H1 (cell line): ENCODE measurements around the gene SMCO1. TPM values are rescaled to one million over a fixed set of nuclear protein-coding genes. Genes with fewer than 3 reads are reported as not detected.
A peak's percentile ranks its signal among the peaks of the same experiment; 100 is the strongest.

Experiments
- CBX5 ChIP-seq: fragments of 300-800, 300-1000 bp; sonication (generic); IDR thresholded peaks from 2 replicates; pipeline ENCODE4 v1.7.1; 2016; ENCODE audit warnings: antibody characterized with exemption, low read length, low read depth
- CBX8 ChIP-seq: fragments of 300-800, 300-1000 bp; sonication (generic); IDR thresholded peaks from 2 replicates; pipeline ENCODE4 v1.7.1; 2016; ENCODE audit warnings: low read depth, low read length, borderline replicate concordance
- CTBP2 ChIP-seq: IDR thresholded peaks from 2 replicates; pipeline ENCODE4 v1.7.0; 2011; ENCODE audit warnings: borderline replicate concordance, mild to moderate bottlenecking, moderate library complexity, mixed read lengths, low read length; ENCODE audit not compliant: insufficient read depth, insufficient read length
- E2F6 ChIP-seq: IDR thresholded peaks from 2 replicates; pipeline ENCODE4 v1.6.1; 2012; ENCODE audit warnings: inconsistent platforms
- EGR1 ChIP-seq: IDR thresholded peaks from 2 replicates; pipeline ENCODE4 v1.6.1; 2011; ENCODE audit warnings: low read depth, low read length, borderline replicate concordance
- JUN ChIP-seq: IDR thresholded peaks from 2 replicates; pipeline ENCODE4 v1.6.1; 2011; ENCODE audit warnings: low read depth, mild to moderate bottlenecking, improper control_type of control experiment, low read length
- NANOG ChIP-seq: IDR thresholded peaks from 2 replicates; pipeline ENCODE4 v1.6.1; 2011; ENCODE audit warnings: low read length, low read depth, mild to moderate bottlenecking, inconsistent platforms; ENCODE audit not compliant: insufficient read depth, poor library complexity, severe bottlenecking
- NRF1 ChIP-seq: IDR thresholded peaks from 2 replicates; pipeline ENCODE4 v1.6.1; 2011; ENCODE audit warnings: mild to moderate bottlenecking, low read depth, low read length, improper control_type of control experiment
- POU5F1 ChIP-seq: IDR thresholded peaks from 2 replicates; pipeline ENCODE4 v1.6.1; 2011; ENCODE audit warnings: low read depth, mild to moderate bottlenecking, low read length, moderate library complexity
- RBBP5 ChIP-seq: IDR thresholded peaks from 2 replicates; pipeline ENCODE4 v1.7.1; 2012; ENCODE audit warnings: low read depth, mild to moderate bottlenecking, inconsistent platforms, low read length, moderate library complexity, borderline replicate concordance
- RXRA ChIP-seq: IDR thresholded peaks from 2 replicates; pipeline ENCODE4 v1.6.1; 2011; ENCODE audit warnings: low read depth, mild to moderate bottlenecking, low read length, moderate library complexity; ENCODE audit not compliant: insufficient read depth
- SIRT6 ChIP-seq: IDR thresholded peaks from one replicate; pipeline ENCODE4 v1.7.1; 2012; ENCODE audit warnings: low read length, inconsistent platforms
- SP1 ChIP-seq: IDR thresholded peaks from 2 replicates; pipeline ENCODE4 v1.6.1; 2011; ENCODE audit warnings: low read depth, low read length
- SP4 ChIP-seq: IDR thresholded peaks from 2 replicates; pipeline ENCODE4 v1.6.1; 2012; ENCODE audit warnings: low read length, inconsistent platforms
- SUZ12 ChIP-seq: fragments of 200-600 bp; sonication (generic); IDR thresholded peaks from 2 replicates; pipeline ENCODE4 v1.6.1; 2012; ENCODE audit warnings: mild to moderate bottlenecking, inconsistent platforms, low read length, moderate library complexity, mixed read lengths
- TAF1 ChIP-seq: IDR thresholded peaks from 2 replicates; pipeline ENCODE4 v1.6.1; 2011; ENCODE audit warnings: mild to moderate bottlenecking, low read depth, low read length
- YY1 ChIP-seq: IDR thresholded peaks from 2 replicates; pipeline ENCODE4 v1.6.1; 2011; ENCODE audit warnings: low read depth, mild to moderate bottlenecking, low read length
- polyA plus RNA-seq, 7 experiments: library from polyadenylated mRNA; depleted of rRNA in 3 of 7; stranded (reverse) in 5 of 7; unstranded in 2 of 7; fragments of >200 nt in 5 of 7; fragments of 200-250 nt in 2 of 7; gene quantifications; 1 replicate in 5 of 7; 2 replicates in 1 of 7; 4 replicates in 1 of 7; pipeline versions ENCODE4 v1.2.1 to v1.2.3, GENCODE V29; 2011 to 2013; ENCODE audit warnings: missing spikeins in 2 of 7, mixed read lengths in 2 of 7
- total RNA-seq: library from RNA; stranded (reverse); fragmentation: NEBNext Ultra II Directional; extraction: Animal tissue kit (Norgen Biotek cat#: 25700); gene quantifications from 2 replicates; pipeline ENCODE4 v1.2.1, GENCODE V29; 2021
- TF ChIP-seq, protein P1 (sequence below), 3 experiments: IDR thresholded peaks; 1 replicate in 2 of 3; 2 replicates in 1 of 3; pipeline versions ENCODE4 v1.5.1 to v1.6.1; 2011; ENCODE audit warnings: low read length in 3 of 3, mild to moderate bottlenecking in 3 of 3, inconsistent platforms in 2 of 3, low read depth in 1 of 3, moderate library complexity in 1 of 3; ENCODE audit not compliant: insufficient read depth in 1 of 3; ENCODE audit errors: control extremely low read depth in 1 of 3

SMCO1 gene
- total and polyA plus RNA-seq, 2 of the 8 experiments (the other 6 are each of a cell fraction or from before 2014, with no cell fraction given), result 0.03 TPM; not detected in 1

GRCh38 chr3:196533260-196533681 is 18.1 kb upstream of the SMCO1 start (continued):
- TF ChIP-seq NANOG, result peak; percentile 58
- TF ChIP-seq YY1, result no peak
- no peak for TF ChIP-seq JUN
- no peak for TF ChIP-seq CBX5
- TF ChIP-seq RBBP5, result no peak
- TF ChIP-seq CBX8, result no peak
- no peak for TF ChIP-seq SP4
- no peak for TF ChIP-seq SIRT6
- TF ChIP-seq POU5F1, result peak; percentile 85; the same call in 1 of the 2 replicates
- TF ChIP-seq, protein P1, sequence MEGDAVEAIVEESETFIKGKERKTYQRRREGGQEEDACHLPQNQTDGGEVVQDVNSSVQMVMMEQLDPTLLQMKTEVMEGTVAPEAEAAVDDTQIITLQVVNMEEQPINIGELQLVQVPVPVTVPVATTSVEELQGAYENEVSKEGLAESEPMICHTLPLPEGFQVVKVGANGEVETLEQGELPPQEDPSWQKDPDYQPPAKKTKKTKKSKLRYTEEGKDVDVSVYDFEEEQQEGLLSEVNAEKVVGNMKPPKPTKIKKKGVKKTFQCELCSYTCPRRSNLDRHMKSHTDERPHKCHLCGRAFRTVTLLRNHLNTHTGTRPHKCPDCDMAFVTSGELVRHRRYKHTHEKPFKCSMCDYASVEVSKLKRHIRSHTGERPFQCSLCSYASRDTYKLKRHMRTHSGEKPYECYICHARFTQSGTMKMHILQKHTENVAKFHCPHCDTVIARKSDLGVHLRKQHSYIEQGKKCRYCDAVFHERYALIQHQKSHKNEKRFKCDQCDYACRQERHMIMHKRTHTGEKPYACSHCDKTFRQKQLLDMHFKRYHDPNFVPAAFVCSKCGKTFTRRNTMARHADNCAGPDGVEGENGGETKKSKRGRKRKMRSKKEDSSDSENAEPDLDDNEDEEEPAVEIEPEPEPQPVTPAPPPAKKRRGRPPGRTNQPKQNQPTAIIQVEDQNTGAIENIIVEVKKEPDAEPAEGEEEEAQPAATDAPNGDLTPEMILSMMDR (IDR thresholded peaks at IDR 0.05; ENCODE audit: control extremely low read depth in 1 of 3, insufficient read depth in 1 of 3, low read depth in 1 of 3, low read length in 3 of 3), result no peak
- no peak for TF ChIP-seq NRF1
- TF ChIP-seq TAF1, result peak; percentile 41; the same call in 1 of the 2 replicates
- TF ChIP-seq RXRA, result peak; percentile 93
- no peak for TF ChIP-seq SUZ12
- TF ChIP-seq EGR1, result no peak
- TF ChIP-seq E2F6, result no peak
- TF ChIP-seq CTBP2, result peak; percentile 64
- peak; percentile 92 for TF ChIP-seq SP1
